ENCODE results near the gene OPALIN. TPM values are rescaled to one million over a fixed set of nuclear protein-coding genes. Genes with fewer than 3 reads are reported as not detected.

Gene OPALIN
- total RNA-seq, 2 donors from 2014 or later: not detected

GRCh38 chr10:96337106-96337505, 21.7 kb downstream of the OPALIN start:
- DNase-seq (ENCODE audit: low spot score) (no peak), ATAC-seq (ENCODE audit: insufficient number of reproducible peaks, low FRiP score, low read depth) (no peak)
- TF ChIP-seq, protein P1, sequence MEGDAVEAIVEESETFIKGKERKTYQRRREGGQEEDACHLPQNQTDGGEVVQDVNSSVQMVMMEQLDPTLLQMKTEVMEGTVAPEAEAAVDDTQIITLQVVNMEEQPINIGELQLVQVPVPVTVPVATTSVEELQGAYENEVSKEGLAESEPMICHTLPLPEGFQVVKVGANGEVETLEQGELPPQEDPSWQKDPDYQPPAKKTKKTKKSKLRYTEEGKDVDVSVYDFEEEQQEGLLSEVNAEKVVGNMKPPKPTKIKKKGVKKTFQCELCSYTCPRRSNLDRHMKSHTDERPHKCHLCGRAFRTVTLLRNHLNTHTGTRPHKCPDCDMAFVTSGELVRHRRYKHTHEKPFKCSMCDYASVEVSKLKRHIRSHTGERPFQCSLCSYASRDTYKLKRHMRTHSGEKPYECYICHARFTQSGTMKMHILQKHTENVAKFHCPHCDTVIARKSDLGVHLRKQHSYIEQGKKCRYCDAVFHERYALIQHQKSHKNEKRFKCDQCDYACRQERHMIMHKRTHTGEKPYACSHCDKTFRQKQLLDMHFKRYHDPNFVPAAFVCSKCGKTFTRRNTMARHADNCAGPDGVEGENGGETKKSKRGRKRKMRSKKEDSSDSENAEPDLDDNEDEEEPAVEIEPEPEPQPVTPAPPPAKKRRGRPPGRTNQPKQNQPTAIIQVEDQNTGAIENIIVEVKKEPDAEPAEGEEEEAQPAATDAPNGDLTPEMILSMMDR (IDR thresholded peaks at IDR 0.05): no peak
- Histone ChIP-seq H3K9me3 (no peaks in the 10 kb centered on the region), H3K4me1 (ENCODE audit: control insufficient read depth in 1 of 2, low read depth in 2 of 2) (no peaks in the 10 kb centered on the region), H3K36me3 (no peaks in the 10 kb centered on the region), H3K27ac (no peak overlapping the region), H3K4me3 (no peak overlapping the region), H3K27me3 (replicated peaks; ENCODE audit: insufficient read depth) (no peaks in the 10 kb centered on the region)

- Histone ChIP-seq H3K4me3 (no peak overlapping the region), H3K27ac (no peak overlapping the region), H3K4me1 (ENCODE audit: control insufficient read depth in 1 of 2, low read depth in 2 of 2) (no peaks in the 10 kb centered on the region), H3K36me3 (no peaks in the 10 kb centered on the region), H3K27me3 (replicated peaks; ENCODE audit: insufficient read depth) (no peaks in the 10 kb centered on the region), H3K9me3 (no peaks in the 10 kb centered on the region)
- no peak for DNase-seq (ENCODE audit: low spot score)
- TF ChIP-seq, protein P1 (IDR thresholded peaks at IDR 0.05): peak; percentile 63
- ATAC-seq (ENCODE audit: insufficient number of reproducible peaks, low FRiP score, low read depth): no peak
Observed at GRCh38 chr10:96334616-96335526, 23.9 kb downstream of the OPALIN start.

- Histone ChIP-seq H3K27me3 (replicated peaks; ENCODE audit: insufficient read depth) (no peaks in the 10 kb centered on the region), H3K9me3 (no peaks in the 10 kb centered on the region), H3K27ac (no peak overlapping the region), H3K4me3 (no peak overlapping the region), H3K4me1 (ENCODE audit: control insufficient read depth in 1 of 2, low read depth in 2 of 2) (no peaks in the 10 kb centered on the region), H3K36me3 (no peaks in the 10 kb centered on the region)
- DNase-seq (ENCODE audit: low spot score) (no peak), ATAC-seq (ENCODE audit: insufficient number of reproducible peaks, low FRiP score, low read depth) (no peak)
- TF ChIP-seq, protein P1 (IDR thresholded peaks at IDR 0.05): no peak
Observed at GRCh38 chr10:96333101-96333500, 25.7 kb downstream of the OPALIN start.

DNA sequence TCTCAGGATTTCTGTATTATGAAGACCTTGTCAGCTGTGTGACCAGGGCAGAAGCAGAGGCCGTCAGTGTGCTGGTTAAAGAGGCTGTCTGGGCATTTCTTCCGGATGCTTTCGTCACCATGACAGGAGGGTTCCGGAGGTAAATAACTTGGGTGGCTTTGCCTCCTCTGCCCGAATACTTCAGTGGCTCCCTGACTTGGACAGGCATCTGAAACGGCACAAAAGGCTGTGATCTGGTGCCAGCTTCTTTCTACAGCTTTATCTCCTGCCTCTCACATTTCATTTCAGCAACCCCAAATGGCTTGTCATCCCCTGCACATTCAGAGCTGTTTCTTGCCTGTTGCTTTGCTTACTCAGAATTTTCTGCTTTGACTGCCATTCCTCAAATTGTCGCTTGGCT, 31.3 kb downstream of the OPALIN start:
- TF ChIP-seq, protein P1 (IDR thresholded peaks at IDR 0.05): no peak
- no peaks in the 10 kb centered on the region for H3K36me3 ChIP-seq
- no peaks in the 10 kb centered on the region for H3K27me3 ChIP-seq (replicated peaks; ENCODE audit: insufficient read depth)
- no peak for ATAC-seq (ENCODE audit: insufficient number of reproducible peaks, low FRiP score, low read depth)
- H3K4me3 ChIP-seq: no peak overlapping the region
- H3K9me3 ChIP-seq: no peaks in the 10 kb centered on the region
- DNase-seq (ENCODE audit: low spot score): no peak
- no peaks in the 10 kb centered on the region for H3K4me1 ChIP-seq (ENCODE audit: control insufficient read depth in 1 of 2, low read depth in 2 of 2)
- H3K27ac ChIP-seq: no peak overlapping the region

GRCh38 chr10:96325719-96326373, 33.0 kb downstream of the OPALIN start:
- Histone ChIP-seq H3K4me1 (ENCODE audit: control insufficient read depth in 1 of 2, low read depth in 2 of 2) (no peaks in the 10 kb centered on the region), H3K4me3 (no peak overlapping the region), H3K27me3 (replicated peaks; ENCODE audit: insufficient read depth) (no peaks in the 10 kb centered on the region), H3K27ac (no peak overlapping the region), H3K36me3 (no peaks in the 10 kb centered on the region), H3K9me3 (no peaks in the 10 kb centered on the region)
- TF ChIP-seq, protein P1 (IDR thresholded peaks at IDR 0.05): no peak
- DNase-seq (ENCODE audit: low spot score): no peak
- ATAC-seq (ENCODE audit: insufficient number of reproducible peaks, low FRiP score, low read depth): no peak
